M059J (cell line): ENCODE measurements around the gene HTRA1. TPM values are rescaled to one million over a fixed set of nuclear protein-coding genes. Genes with fewer than 3 reads are reported as not detected.

Source experiments
- DNase-seq: peaks from one replicate; pipeline ENCODE4 v3.0.0-alpha.2; 2012; ENCODE audit warnings: low read depth
- total RNA-seq: library from RNA; depleted of rRNA; stranded (reverse); fragments of >200 nt; shearing (Covaris generic); gene quantifications from 2 replicates; pipeline ENCODE4 v1.2.3, GENCODE V29; 2014

Gene HTRA1
- total RNA-seq, 1 experiment from 2014 or later: 85.5 TPM

DNA sequence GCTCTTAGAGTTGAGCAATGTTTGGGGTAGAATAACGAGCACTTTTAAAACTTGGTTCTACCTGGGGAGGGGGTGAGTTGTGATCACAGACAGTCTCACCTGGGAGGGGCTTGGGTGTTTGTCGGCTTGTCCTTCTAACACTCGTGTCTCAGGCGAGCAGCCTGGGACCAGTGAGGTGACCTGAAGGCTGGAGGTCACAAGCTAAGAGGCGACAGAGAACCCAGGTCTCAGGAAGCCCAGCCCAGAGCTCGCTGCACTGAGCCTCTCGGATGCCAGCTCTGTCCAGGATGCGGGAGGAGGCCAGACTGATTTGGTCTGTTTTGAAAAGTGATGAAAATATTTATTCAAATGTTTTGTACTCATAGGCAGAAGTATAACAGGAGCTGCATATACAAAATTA lies 11.8 kb downstream of the HTRA1 start:
- no peak for DNase-seq

DNA sequence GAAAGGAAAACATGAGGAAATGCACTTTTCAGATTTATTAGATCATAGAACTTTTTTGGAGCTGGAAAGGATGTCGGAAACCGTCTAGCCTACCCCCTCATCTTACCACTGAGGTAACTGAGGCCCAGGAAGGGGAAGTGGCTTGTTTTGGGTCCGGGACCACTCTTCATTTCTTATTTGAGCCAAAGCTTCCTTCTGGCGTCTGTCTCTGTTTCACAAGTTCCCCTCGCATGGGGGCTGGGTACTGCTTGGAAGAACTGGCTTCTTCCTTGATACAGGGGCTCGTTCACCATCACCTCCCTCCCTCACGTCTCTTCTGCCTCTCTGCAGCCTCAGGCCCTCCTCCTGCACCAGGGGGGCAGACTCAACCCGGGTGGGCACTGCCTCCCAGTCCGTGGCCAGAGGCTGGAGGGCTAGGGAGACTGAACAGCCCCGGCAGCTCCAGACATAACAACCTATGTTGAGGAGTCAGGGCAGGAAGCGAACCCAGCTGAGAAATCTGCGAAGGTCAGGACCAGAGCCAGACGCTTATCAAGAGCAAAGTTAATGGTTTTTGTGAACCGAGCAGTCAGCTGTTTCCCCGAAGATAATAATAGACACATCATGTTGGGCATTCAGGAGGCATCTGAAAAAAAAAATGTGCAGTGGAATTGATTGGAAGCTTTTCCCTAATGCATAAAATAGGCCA lies 12.9 kb downstream of the HTRA1 start:
- DNase-seq: no peak

GRCh38 chr10:122475100-122475499 lies 13.7 kb downstream of the HTRA1 start:
- DNase-seq: no peak

GRCh38 chr10:122475591-122476332 lies 14.4 kb downstream of the HTRA1 start:
- peak; percentile 48 for DNase-seq

DNA sequence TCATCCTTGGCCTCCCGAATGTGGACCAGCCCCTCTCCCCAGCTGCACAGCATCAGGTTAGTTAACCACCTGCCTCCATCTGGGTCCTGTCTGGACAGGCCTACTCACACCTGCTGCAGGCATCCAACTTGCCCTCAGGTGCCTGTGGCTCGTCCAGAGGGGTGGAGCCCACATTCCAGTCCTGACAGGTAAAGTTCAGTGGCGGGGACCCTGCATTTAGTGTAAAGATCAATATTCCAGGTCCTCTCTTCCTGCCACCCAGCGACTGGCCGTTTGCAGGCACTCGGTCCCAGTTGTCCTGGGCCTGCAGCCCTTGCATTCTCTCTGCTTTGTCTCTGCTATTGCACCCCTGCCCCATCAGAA lies 15.0 kb downstream of the HTRA1 start:
- DNase-seq: no peak

- no peak for DNase-seq
Measured at GRCh38 chr10:122477436-122477835, 16.1 kb downstream of the HTRA1 start.

GRCh38 chr10:122478971-122479370 lies 17.6 kb downstream of the HTRA1 start:
- no peak for DNase-seq

- DNase-seq: no peak
Measured at GRCh38 chr10:122480146-122480833, 18.9 kb downstream of the HTRA1 start.

DNA sequence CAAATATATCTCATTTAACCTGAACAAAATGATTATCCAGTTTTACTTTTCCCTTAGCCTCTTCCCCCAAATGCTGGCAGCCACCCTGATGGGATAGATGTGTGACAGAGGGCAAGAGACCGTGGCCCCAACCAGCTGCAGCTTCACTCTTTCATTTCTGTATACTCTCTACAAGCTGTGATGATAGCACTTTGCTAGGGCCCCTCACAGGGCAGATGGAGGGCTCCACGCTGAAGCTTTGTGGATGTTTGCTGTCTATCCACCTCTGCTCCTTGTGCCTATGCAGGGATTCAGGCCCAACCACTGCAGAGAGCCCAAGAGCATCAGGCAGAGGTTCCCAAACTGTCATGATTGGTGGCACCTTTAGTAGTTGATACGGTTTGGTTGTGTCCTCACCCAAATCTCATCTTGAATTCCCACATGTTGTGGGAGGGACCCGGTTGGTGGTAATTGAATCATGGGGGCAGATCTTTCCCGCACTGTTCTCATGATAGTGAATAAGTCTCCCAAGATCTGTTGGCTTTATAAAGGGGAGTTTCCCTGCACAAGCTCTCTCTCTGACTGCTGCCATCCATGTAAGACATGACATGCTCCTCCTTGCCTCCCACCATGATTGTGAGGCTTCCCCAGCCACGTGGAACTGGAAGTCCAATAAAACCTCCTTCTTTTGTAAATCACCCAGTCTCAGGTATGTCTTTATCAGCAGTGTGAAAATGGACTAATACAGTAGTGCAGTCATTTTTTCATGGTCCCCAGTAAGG lies 20.1 kb downstream of the HTRA1 start:
- no peak for DNase-seq

GRCh38 chr10:122484276-122485060 lies 23.1 kb downstream of the HTRA1 start:
- DNase-seq: no peak

- DNase-seq: no peak
Measured at GRCh38 chr10:122485670-122486069, 24.3 kb downstream of the HTRA1 start.

DNA sequence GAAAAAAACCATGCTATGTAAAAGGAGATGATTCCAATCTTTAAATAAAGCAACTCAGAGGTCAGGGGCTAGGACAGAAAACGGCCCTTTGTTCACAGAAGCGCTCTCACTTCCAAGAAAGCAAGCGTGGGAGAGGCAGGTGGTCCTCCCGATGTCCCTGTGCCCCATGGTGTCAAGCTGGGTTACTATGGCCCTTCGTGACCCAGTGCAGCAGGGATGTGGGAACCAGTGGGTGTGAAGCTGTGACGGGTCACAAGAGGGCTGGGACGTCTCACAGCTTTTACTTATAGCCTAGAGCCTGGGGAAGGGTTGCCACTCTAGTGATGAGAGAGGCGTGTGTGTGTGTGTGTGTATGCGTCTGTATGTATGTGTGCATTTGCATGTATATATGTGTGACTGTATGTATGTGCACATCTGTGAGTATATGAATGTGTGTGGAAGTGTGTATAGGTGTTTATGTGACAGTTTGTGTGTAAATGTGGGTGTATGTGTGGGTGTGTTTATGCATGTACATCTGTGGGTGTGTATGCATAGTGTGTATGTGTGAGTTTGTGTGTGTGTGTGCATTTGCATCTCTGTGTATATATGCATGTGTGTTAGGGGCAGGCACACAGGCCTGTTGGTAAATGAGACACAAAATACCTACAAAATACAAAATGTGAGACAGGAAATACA lies 25.2 kb downstream of the HTRA1 start:
- DNase-seq: no peak

- DNase-seq: no peak
Measured at GRCh38 chr10:122487174-122487765, 25.9 kb downstream of the HTRA1 start.

DNA sequence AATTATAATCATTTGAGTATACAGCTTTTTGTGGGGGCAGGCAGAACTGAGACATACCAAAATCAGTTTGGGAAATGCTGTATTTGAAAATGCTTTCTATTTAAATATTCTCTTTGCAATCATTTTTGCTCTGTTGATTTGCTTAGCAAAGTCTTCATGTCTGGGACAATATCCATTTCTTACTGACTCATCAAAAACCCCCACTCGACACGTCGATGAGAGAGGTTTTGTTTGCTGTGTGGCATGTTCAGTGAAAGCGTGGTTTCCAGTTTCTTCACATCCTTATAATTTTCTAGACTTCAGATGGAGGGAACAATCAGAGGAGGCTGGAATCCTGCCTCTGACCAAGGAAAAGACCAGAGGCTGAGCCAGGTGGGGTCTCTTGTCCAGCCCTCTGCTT lies 28.9 kb downstream of the HTRA1 start:
- no peak for DNase-seq

DNA sequence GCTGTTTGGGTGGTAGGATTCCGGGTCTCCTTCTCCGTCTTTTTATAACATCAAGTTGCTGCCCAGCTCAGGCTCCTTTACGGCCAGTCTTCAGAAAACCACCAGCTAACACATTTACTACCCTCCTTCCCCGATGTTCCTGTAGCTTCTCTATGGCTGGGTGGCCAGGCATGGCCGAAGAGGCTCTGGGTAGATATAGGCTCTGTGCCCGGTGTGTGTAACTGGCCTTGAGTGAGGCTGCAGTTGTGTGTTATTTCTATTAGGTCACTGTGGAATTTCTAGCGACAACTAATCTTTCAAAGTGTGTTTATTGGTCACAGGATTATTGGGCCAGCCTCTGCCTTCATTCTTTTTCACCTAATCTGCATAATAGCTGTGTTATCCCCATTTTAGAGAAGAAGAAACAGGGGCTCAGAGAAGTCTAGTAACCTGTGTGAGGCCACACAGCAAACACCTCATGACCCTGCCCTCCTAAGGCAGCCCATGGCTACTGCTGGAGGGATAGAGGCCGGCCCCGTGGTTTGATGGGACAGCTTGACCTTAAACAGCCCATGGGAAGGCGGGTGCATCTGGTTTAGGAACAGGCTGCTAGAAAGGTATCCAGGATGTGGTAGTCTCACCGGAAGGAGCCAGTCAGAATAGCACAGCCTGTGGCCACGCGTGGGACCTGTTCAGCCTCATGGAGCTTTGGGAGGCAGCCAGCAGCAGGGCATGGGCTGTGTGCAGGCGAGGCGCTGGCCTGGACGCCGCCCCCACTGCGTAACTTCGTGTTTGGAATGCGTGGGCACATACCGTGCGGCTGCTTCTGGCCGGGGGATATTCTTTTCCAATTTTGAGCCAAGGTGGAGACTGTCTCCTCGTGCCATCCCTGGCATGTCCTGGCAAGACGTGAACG lies 29.7 kb downstream of the HTRA1 start:
- DNase-seq: no peak

DNA sequence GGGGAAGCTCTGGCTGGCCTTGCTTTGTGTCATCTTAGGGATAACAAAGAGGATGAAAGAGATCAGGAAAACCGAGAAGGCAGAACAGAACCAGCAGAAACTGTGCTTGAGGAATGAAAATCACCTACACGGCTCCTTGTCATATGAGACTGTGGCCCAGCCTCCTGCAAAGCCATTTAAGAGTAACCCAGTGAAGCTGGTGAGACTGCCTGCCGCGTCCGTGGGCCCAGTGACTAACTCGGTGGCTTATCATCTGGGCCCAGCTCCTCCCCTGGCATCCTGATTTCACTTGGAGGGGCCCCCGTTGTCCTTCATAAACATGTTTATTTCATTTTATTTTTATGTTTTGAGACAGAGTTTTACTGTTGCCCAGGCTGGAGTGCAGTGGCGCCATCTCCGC lies 30.7 kb downstream of the HTRA1 start:
- no peak for DNase-seq

- no peak for DNase-seq
Measured at GRCh38 chr10:122492999-122493481, 31.7 kb downstream of the HTRA1 start.

GRCh38 chr10:122493761-122494160 lies 32.4 kb downstream of the HTRA1 start:
- DNase-seq: no peak

DNA sequence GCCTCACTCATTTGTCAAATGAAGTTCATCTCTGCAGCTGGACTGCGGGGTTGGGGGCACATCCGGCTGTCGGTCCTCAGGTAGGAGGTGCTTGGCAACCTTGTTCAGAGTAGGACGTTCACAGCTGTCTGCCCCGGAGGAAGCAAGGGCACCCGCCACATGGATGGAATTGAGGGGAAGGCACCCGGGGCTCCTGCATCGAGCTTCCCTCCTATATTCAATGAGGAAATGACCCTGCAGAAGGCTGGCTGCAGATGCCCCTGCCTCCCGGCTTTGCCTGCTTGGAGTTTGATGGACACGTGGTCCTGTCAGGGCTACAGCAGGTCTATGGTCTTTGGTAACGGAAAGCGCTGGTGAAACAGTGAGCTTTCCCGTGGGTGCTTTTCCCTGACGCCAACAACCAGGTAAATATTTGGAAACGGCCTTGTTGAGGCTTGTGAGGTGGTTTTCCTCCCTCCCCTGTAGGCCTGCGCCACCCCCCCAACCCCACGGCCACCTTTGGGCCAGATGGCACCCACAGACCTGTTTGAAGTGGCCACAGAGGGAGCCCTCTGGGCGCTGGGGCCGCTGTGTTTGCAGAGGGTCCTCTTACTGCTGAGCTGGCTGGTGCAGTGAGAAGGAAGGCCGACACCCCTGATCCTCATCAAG lies 32.9 kb downstream of the HTRA1 start:
- no peak for DNase-seq
